Activated CD4-positive, alpha-beta T cell treated with anti-CD3 and anti-CD28 coated beads for 36 hours (primary cell): ENCODE measurements around the gene KDM5C. TPM values are rescaled to one million over a fixed set of nuclear protein-coding genes. Genes with fewer than 3 reads are reported as not detected.

Source experiments
- ATAC-seq: fragments of 200-7000 bp; cut with Tn5 transposase; one replicate; pipeline ENCODE4 v1.10.0; 2021; ENCODE audit warnings: mild to moderate bottlenecking, moderate library complexity
- CTCF ChIA-PET: fragments of 350-600 bp; sonication (Branson Sonifier 250); formaldehyde crosslinking; loops from one replicate; lab custom pipeline; 2021; ENCODE audit warnings: antibody characterized with exemption; lab: Charles Lee
- POLR2A ChIA-PET: fragments of 350-600 bp; sonication (Branson Sonifier 250); formaldehyde crosslinking; loops from one replicate; lab custom pipeline; 2021; ENCODE audit warnings: antibody characterized with exemption, inconsistent platforms; lab: Charles Lee
- DNase-seq: peaks from one replicate; pipeline ENCODE4 v3.0.0-alpha.2; 2020
- H3K27ac Mint-ChIP-seq: one replicate; pipeline ENCODE4 v1.8.0; 2021; ENCODE audit warnings: mixed read lengths
- H3K27me3 Mint-ChIP-seq: one replicate; pipeline ENCODE4 v1.8.0; 2021; ENCODE audit warnings: mixed read lengths
- H3K36me3 Mint-ChIP-seq: one replicate; pipeline ENCODE4 v1.8.0; 2021; ENCODE audit warnings: low read depth, mixed read lengths
- H3K4me1 Mint-ChIP-seq: one replicate; pipeline ENCODE4 v1.8.0; 2021; ENCODE audit warnings: mixed read lengths
- H3K4me3 Mint-ChIP-seq: one replicate; pipeline ENCODE4 v1.8.0; 2021; ENCODE audit warnings: mild to moderate bottlenecking, moderate library complexity, mixed read lengths
- H3K9me3 Mint-ChIP-seq: one replicate; pipeline ENCODE4 v1.8.0; 2021; ENCODE audit warnings: low read depth, mixed read lengths
- intact Hi-C, 2 experiments: fragments of 100-400 bp; cut with DNase I in 1 of 2; cut with micrococcal nuclease in 1 of 2; formaldehyde crosslinking; loops; one replicate each; pipeline versions ENCODE4 v1.14.2 to v1.15.1; 2022 to 2024; cut with DNase I, micrococcal nuclease
- total RNA-seq, 2 experiments: library from RNA; stranded (reverse); gene quantifications; one replicate each; pipeline ENCODE4 v1.2.3, GENCODE V29; 2021

KDM5C gene
- total RNA-seq, 2 experiments from 2014 or later, result 84.6 to 96.5 TPM

GRCh38 chrX:53249408-53250042 is 24.5 kb upstream of the KDM5C start:
- Mint-ChIP-seq H3K27me3 (no peaks in the 10 kb centered on the region), H3K4me1 (no peaks in the 10 kb centered on the region), H3K4me3 (no peak overlapping the region), H3K9me3 (no peaks in the 10 kb centered on the region), H3K27ac (no peak overlapping the region), H3K36me3 (no peaks in the 10 kb centered on the region)
- intact Hi-C loops, result no loop called here
- no peak for DNase-seq
- ChIA-PET CTCF (no interaction called here), POLR2A (interaction anchor here (0.6 kb wide), 1 partner anchor 1711 kb away, joined by 3 read pairs; no protein-coding TSS in a partner anchor)
- ATAC-seq, result no peak

DNA sequence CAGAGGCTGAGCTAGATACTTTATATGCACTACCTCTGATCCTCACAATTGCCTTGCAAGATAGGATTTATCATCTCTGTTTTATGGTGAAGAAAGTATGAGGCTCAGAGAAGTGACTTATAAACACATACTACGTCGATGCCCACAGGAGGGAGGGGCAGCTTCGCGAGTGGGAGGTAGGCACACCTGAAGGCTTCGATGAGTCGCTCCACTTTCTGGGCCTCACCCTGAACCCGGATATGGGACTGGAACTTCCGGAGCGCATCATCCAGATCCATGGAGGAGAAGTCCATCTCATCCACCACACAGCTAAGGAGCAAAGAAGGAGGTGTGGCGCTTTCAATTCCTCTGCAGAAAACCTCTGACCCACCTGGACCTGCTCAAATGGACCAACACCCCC is 22.9 kb upstream of the KDM5C start:
- no peak for DNase-seq
- H3K36me3 Mint-ChIP-seq, result no peaks in the 10 kb centered on the region
- CTCF ChIA-PET, result no interaction called here
- no peak for ATAC-seq
- no peak overlapping the region for H3K4me3 Mint-ChIP-seq
- H3K4me1 Mint-ChIP-seq, result no peaks in the 10 kb centered on the region
- no peak overlapping the region for H3K27ac Mint-ChIP-seq
- intact Hi-C loops, result no loop called here
- no peaks in the 10 kb centered on the region for H3K9me3 Mint-ChIP-seq
- POLR2A ChIA-PET, result no interaction called here
- H3K27me3 Mint-ChIP-seq, result no peaks in the 10 kb centered on the region

GRCh38 chrX:53246231-53246630 is 21.2 kb upstream of the KDM5C start:
- H3K4me3 Mint-ChIP-seq, result no peak overlapping the region
- no peaks in the 10 kb centered on the region for H3K27me3 Mint-ChIP-seq
- POLR2A ChIA-PET, result no interaction called here
- no peaks in the 10 kb centered on the region for H3K4me1 Mint-ChIP-seq
- DNase-seq (no peak), ATAC-seq (no peak)
- H3K9me3 Mint-ChIP-seq, result no peaks in the 10 kb centered on the region
- H3K36me3 Mint-ChIP-seq, result no peaks in the 10 kb centered on the region
- H3K27ac Mint-ChIP-seq, result no peak overlapping the region
- CTCF ChIA-PET, result no interaction called here
- intact Hi-C loops, result no loop called here

- Mint-ChIP-seq H3K4me3 (no peak overlapping the region), H3K9me3 (no peaks in the 10 kb centered on the region)
These were observed 19.6 kb upstream of the KDM5C start for GRCh38 chrX:53244610-53245009.

DNA sequence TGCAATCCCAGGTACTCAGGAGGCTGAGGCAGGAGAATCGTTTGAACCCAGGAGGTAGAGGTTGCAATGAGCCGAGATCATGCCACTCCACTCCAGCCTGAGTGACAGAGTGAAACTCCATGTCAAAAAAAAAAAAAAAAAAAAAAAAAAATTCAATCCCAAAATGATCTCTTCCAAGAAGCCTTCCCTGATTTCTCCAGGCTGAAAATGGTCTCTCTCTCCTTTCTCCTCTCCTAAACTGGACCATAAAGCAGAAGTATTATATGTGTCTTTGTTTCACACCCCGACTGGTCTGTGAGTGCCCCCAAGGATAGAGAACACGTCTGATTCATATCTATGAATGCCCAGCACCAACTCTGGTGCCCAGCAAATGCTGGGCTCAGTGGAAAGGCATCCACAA is 17.3 kb upstream of the KDM5C start:
- H3K4me1 Mint-ChIP-seq, result peaks cover 6% of the 10 kb centered on the region
- H3K27me3 Mint-ChIP-seq, result no peaks in the 10 kb centered on the region
- POLR2A ChIA-PET, result no interaction called here
- no peak overlapping the region for H3K4me3 Mint-ChIP-seq
- ATAC-seq (no peak), DNase-seq (no peak)
- no peaks in the 10 kb centered on the region for H3K9me3 Mint-ChIP-seq
- CTCF ChIA-PET, result interaction anchor here (0.6 kb wide), 1 partner anchor 111 kb away, joined by 3 read pairs; no protein-coding TSS in a partner anchor
- no peak overlapping the region for H3K27ac Mint-ChIP-seq
- intact Hi-C loops, result no loop called here
- no peaks in the 10 kb centered on the region for H3K36me3 Mint-ChIP-seq

More at GRCh38 chrX:53244610-53245009, 19.6 kb upstream of the KDM5C start:
- intact Hi-C loops, result no loop called here
- no peak overlapping the region for H3K27ac Mint-ChIP-seq
- ATAC-seq (no peak), DNase-seq (no peak)
- no peaks in the 10 kb centered on the region for H3K36me3 Mint-ChIP-seq
- H3K27me3 Mint-ChIP-seq, result no peaks in the 10 kb centered on the region
- POLR2A ChIA-PET, result no interaction called here
- H3K4me1 Mint-ChIP-seq, result no peaks in the 10 kb centered on the region
- CTCF ChIA-PET, result interaction anchor here (0.8 to 1.0 kb wide), 3 partner anchors 9 to 13 kb away, joined by 3 read pairs; no protein-coding TSS in a partner anchor

DNA sequence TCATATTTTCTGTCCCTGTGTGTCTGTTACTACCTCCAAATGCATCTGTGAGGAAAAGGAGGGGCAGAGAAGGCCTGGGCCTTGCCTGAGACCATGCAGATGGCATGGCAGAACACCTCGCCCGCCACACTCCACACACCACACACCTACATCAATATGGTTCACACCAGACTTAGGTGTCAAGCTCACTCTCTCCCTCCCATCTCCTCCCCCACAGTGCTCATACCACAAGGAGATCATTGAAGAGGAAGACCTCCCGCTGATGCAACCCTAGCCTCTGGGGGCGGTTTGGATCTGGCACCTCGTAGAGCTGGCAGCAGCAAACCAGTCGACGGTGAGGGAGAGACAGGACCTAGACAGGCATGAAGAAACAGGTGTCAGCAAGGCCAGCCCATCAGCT is 16.6 kb upstream of the KDM5C start:
- ATAC-seq, result no peak
- Mint-ChIP-seq H3K27ac (no peak overlapping the region), H3K27me3 (no peaks in the 10 kb centered on the region), H3K36me3 (no peaks in the 10 kb centered on the region), H3K4me3 (no peak overlapping the region), H3K9me3 (no peaks in the 10 kb centered on the region), H3K4me1 (peaks cover 6% of the 10 kb centered on the region)
- intact Hi-C loops, result no loop called here
- CTCF ChIA-PET, result no interaction called here
- POLR2A ChIA-PET, result no interaction called here
- DNase-seq, result no peak

GRCh38 chrX:53239474-53239873 is 14.5 kb upstream of the KDM5C start:
- no peak overlapping the region for H3K27ac Mint-ChIP-seq
- peak; percentile 89 for DNase-seq
- H3K27me3 Mint-ChIP-seq, result no peaks in the 10 kb centered on the region
- no peaks in the 10 kb centered on the region for H3K36me3 Mint-ChIP-seq
- H3K9me3 Mint-ChIP-seq, result no peaks in the 10 kb centered on the region
- peak; percentile 98 for ATAC-seq
- intact Hi-C loops, result no loop called here
- POLR2A ChIA-PET, result interaction anchor here (0.5 to 0.8 kb wide), 2 partner anchors 14 to 20 kb away, joined by 3 to 4 read pairs; no protein-coding TSS in a partner anchor
- CTCF ChIA-PET, result interaction anchor here (0.6 to 3.0 kb wide), 19 partner anchors 12 to 244 kb away, joined by 3 to 12 read pairs (median 4); partner anchors contain the start of genes RIBC1 and SMC1A
- peaks cover 6% of the 10 kb centered on the region for H3K4me1 Mint-ChIP-seq
- H3K4me3 Mint-ChIP-seq, result peak overlapping the region; percentile 27

GRCh38 chrX:53237056-53237455 is 12.0 kb upstream of the KDM5C start:
- no peaks in the 10 kb centered on the region for H3K9me3 Mint-ChIP-seq
- DNase-seq, result no peak
- ChIA-PET POLR2A (no interaction called here), CTCF (interaction anchor here (1.3 kb wide), 1 partner anchor 10 kb away, joined by 3 read pairs; no protein-coding TSS in a partner anchor)
- intact Hi-C loops, result no loop called here
- H3K36me3 Mint-ChIP-seq, result no peaks in the 10 kb centered on the region
- ATAC-seq, result no peak
- H3K4me3 Mint-ChIP-seq, result no peak overlapping the region
- peaks cover 6% of the 10 kb centered on the region for H3K4me1 Mint-ChIP-seq
- H3K27me3 Mint-ChIP-seq, result no peaks in the 10 kb centered on the region
- H3K27ac Mint-ChIP-seq, result no peak overlapping the region

GRCh38 chrX:53236025-53236679 is 11.1 kb upstream of the KDM5C start:
- no peaks in the 10 kb centered on the region for H3K27me3 Mint-ChIP-seq
- intact Hi-C loops, result no loop called here
- no peak for ATAC-seq
- H3K4me1 Mint-ChIP-seq, result peaks cover 6% of the 10 kb centered on the region
- no peak for DNase-seq
- no peak overlapping the region for H3K27ac Mint-ChIP-seq
- POLR2A ChIA-PET, result no interaction called here
- H3K9me3 Mint-ChIP-seq, result no peaks in the 10 kb centered on the region
- no peaks in the 10 kb centered on the region for H3K36me3 Mint-ChIP-seq
- CTCF ChIA-PET, result no interaction called here
- H3K4me3 Mint-ChIP-seq, result no peak overlapping the region

- CTCF ChIA-PET, result no interaction called here
- H3K27me3 Mint-ChIP-seq, result no peaks in the 10 kb centered on the region
- intact Hi-C loops, result no loop called here
- no peak overlapping the region for H3K27ac Mint-ChIP-seq
- H3K4me3 Mint-ChIP-seq, result no peak overlapping the region
- H3K4me1 Mint-ChIP-seq, result peaks cover 6% of the 10 kb centered on the region
- ATAC-seq, result no peak
- no peaks in the 10 kb centered on the region for H3K9me3 Mint-ChIP-seq
- no peaks in the 10 kb centered on the region for H3K36me3 Mint-ChIP-seq
- POLR2A ChIA-PET, result no interaction called here
- DNase-seq, result no peak
These were observed 10.6 kb upstream of the KDM5C start for GRCh38 chrX:53235566-53235965.

GRCh38 chrX:53234484-53234883 is 9.5 kb upstream of the KDM5C start:
- ATAC-seq, result no peak
- intact Hi-C loops, result no loop called here
- Mint-ChIP-seq H3K9me3 (no peaks in the 10 kb centered on the region), H3K4me3 (no peak overlapping the region), H3K27ac (no peak overlapping the region), H3K27me3 (no peaks in the 10 kb centered on the region), H3K4me1 (peaks cover 5% of the 10 kb centered on the region), H3K36me3 (no peaks in the 10 kb centered on the region)
- ChIA-PET CTCF (no interaction called here), POLR2A (no interaction called here)
- DNase-seq, result no peak

DNA sequence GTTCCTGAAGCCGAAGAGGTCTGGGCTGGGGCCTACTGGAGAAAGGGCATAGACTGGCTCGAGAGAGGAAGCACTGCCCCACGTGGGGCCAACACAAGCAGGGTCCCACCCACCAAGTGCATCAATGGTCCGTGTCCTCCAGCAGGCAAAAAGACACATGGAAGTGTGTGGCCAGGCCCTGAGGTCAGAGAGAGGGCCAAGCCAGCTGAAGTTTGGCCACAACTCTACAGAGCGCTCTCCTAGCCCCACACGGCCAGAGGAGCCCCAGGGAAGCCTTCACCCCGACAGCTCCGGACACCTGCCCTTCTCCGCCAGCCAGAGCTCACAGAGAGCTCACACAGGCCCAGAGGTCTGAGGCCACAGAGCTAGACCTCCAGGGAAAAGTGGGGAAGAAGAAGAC is 8.5 kb upstream of the KDM5C start:
- CTCF ChIA-PET, result interaction anchor here (0.7 to 1.0 kb wide), 2 partner anchors 10 to 11 kb away, joined by 3 read pairs; no protein-coding TSS in a partner anchor
- DNase-seq (no peak), ATAC-seq (no peak)
- H3K4me1 Mint-ChIP-seq, result no peaks in the 10 kb centered on the region
- no peaks in the 10 kb centered on the region for H3K36me3 Mint-ChIP-seq
- intact Hi-C loops, result no loop called here
- H3K27ac Mint-ChIP-seq, result no peak overlapping the region
- POLR2A ChIA-PET, result no interaction called here
- no peaks in the 10 kb centered on the region for H3K9me3 Mint-ChIP-seq
- no peaks in the 10 kb centered on the region for H3K27me3 Mint-ChIP-seq
- no peak overlapping the region for H3K4me3 Mint-ChIP-seq
